IMR-90 (cell line): ENCODE data around the gene PSD2. TPM values are rescaled to one million over a fixed set of nuclear protein-coding genes. Genes with fewer than 3 reads are reported as not detected.

ENCODE experiments used
- ATAC-seq: fragments of 200-7000 bp; cut with Tn5 transposase; 2 replicates; pipeline ENCODE4 v1.9.1; 2020; ENCODE audit warnings: low read depth, mild to moderate bottlenecking, moderate library complexity
- BruUV-seq: library from RNA; stranded (reverse); fragments of 400-500 nt; replicated peaks from 2 replicates; lab custom pipeline; 2021; lab: Mats Ljungman, UMichigan
- CTCF ChIA-PET: fragments of 300-600 bp; formaldehyde crosslinking; extraction: SDS; loops from one replicate; lab custom pipeline; 2021; ENCODE audit warnings: antibody characterized with exemption; lab: Yijun Ruan, JAX
- POLR2A ChIA-PET: fragments of 300-600 bp; sonication (Branson Sonifier 250); formaldehyde crosslinking; loops from one replicate; lab custom pipeline; 2022; ENCODE audit warnings: antibody characterized with exemption; ENCODE audit not compliant: unreplicated experiment; lab: Charles Lee
- DNase-seq: peaks from one replicate; pipeline ENCODE4 v3.0.0; 2013
- H2AFZ ChIP-seq: replicated peaks from 2 replicates; pipeline ENCODE3; 2013; ENCODE audit warnings: low read length, mild to moderate bottlenecking; ENCODE audit not compliant: poor library complexity
- H2AK5ac ChIP-seq: 2 replicates; pipeline ENCODE4 v1.6.1; 2013; ENCODE audit warnings: low read depth, low read length, inconsistent platforms
- H2AK9ac ChIP-seq: replicated peaks from 2 replicates; pipeline ENCODE3; 2013; ENCODE audit warnings: mild to moderate bottlenecking, low read depth, low read length, moderate library complexity; ENCODE audit not compliant: poor library complexity
- H2BK120ac ChIP-seq: 2 replicates; pipeline ENCODE4 v1.6.1; 2013; ENCODE audit warnings: low read depth, low read length, inconsistent platforms
- H2BK15ac ChIP-seq: 3 replicates; pipeline ENCODE4 v1.6.1; 2013; ENCODE audit warnings: low read depth, low read length, inconsistent platforms
- H2BK20ac ChIP-seq: 2 replicates; pipeline ENCODE4 v1.6.1; 2013; ENCODE audit warnings: low read depth, mild to moderate bottlenecking, inconsistent platforms, low read length, moderate library complexity
- H2BK5ac ChIP-seq: 2 replicates; pipeline ENCODE4 v1.6.1; 2013; ENCODE audit warnings: mild to moderate bottlenecking, low read depth, low read length, inconsistent platforms; ENCODE audit not compliant: poor library complexity, severe bottlenecking
- H3K14ac ChIP-seq: replicated peaks from 2 replicates; pipeline ENCODE4 v1.6.1; 2013; ENCODE audit warnings: low read depth, low read length, inconsistent platforms
- H3K18ac ChIP-seq: 2 replicates; pipeline ENCODE4 v1.6.1; 2013; ENCODE audit warnings: low read depth, low read length, control low read depth
- H3K23ac ChIP-seq: 2 replicates; pipeline ENCODE4 v1.6.1; 2013; ENCODE audit warnings: low read depth, low read length, inconsistent platforms
- H3K27ac ChIP-seq: 2 replicates; pipeline ENCODE4 v1.5.1; 2013; ENCODE audit warnings: mild to moderate bottlenecking, control low read depth, low read length; ENCODE audit not compliant: insufficient read depth
- H3K27me3 ChIP-seq: 2 replicates; pipeline ENCODE4 v1.6.1; 2013; ENCODE audit warnings: low read length; ENCODE audit not compliant: control insufficient read depth, insufficient read depth
- H3K36me3 ChIP-seq: 2 replicates; pipeline ENCODE4 v1.6.1; 2013; ENCODE audit warnings: low read length, mixed read lengths; ENCODE audit not compliant: control insufficient read depth, insufficient read depth
- H3K4ac ChIP-seq: 2 replicates; pipeline ENCODE4 v1.6.1; 2013; ENCODE audit warnings: low read depth, low read length, inconsistent platforms
- H3K4me1 ChIP-seq: 2 replicates; pipeline ENCODE4 v1.6.1; 2013; ENCODE audit warnings: low read length, mixed read lengths; ENCODE audit not compliant: control insufficient read depth, insufficient read depth
- H3K4me2 ChIP-seq: 2 replicates; pipeline ENCODE4 v1.6.1; 2013; ENCODE audit warnings: low read depth, mild to moderate bottlenecking, control low read depth, low read length, moderate library complexity
- H3K4me3 ChIP-seq: 2 replicates; pipeline ENCODE4 v1.5.1; 2013; ENCODE audit warnings: low read depth, mild to moderate bottlenecking, control low read depth, low read length, moderate library complexity; ENCODE audit not compliant: insufficient read depth
- H3K56ac ChIP-seq: 2 replicates; pipeline ENCODE4 v1.6.1; 2013; ENCODE audit warnings: low read length, inconsistent platforms; ENCODE audit not compliant: insufficient read depth; ENCODE audit errors: extremely low read depth
- H3K79me1 ChIP-seq, 2 experiments: 2 replicates each; pipeline ENCODE4 v1.6.1; 2013; ENCODE audit warnings: low read length in 2 of 2, inconsistent platforms in 1 of 2, low read depth in 1 of 2
- H3K9ac ChIP-seq: 2 replicates; pipeline ENCODE4 v1.6.1; 2013; ENCODE audit warnings: low read depth, low read length, control low read depth
- H3K9me1 ChIP-seq: 2 replicates; pipeline ENCODE4 v1.6.1; 2013; ENCODE audit warnings: low read length, inconsistent platforms; ENCODE audit not compliant: insufficient read depth
- H3K9me3 ChIP-seq: 2 replicates; pipeline ENCODE4 v1.6.1; 2013; ENCODE audit warnings: low read length; ENCODE audit not compliant: control insufficient read depth, insufficient read depth
- H4K20me1 ChIP-seq: 2 replicates; pipeline ENCODE4 v1.6.1; 2013; ENCODE audit warnings: low read length, inconsistent platforms; ENCODE audit not compliant: insufficient read depth
- H4K5ac ChIP-seq: 2 replicates; pipeline ENCODE4 v1.6.1; 2013; ENCODE audit warnings: mild to moderate bottlenecking, low read depth, low read length, control low read depth
- H4K8ac ChIP-seq, 2 experiments: 2 replicates each; pipeline ENCODE4 v1.6.1; 2013; ENCODE audit warnings: low read depth in 2 of 2, low read length in 2 of 2, control low read depth in 1 of 2, inconsistent platforms in 1 of 2
- H4K91ac ChIP-seq: 2 replicates; pipeline ENCODE4 v1.6.1; 2013; ENCODE audit warnings: low read depth, low read length, inconsistent platforms; ENCODE audit not compliant: insufficient read depth
- BHLHE40 ChIP-seq: fragments of 150-350 bp; IDR thresholded peaks from 2 replicates; pipeline ENCODE4 v1.6.1; 2016; ENCODE audit warnings: mild to moderate bottlenecking, low read depth, low read length
- CEBPB ChIP-seq: IDR thresholded peaks from 2 replicates; pipeline ENCODE4 v1.6.1; 2012; ENCODE audit warnings: low read depth, low read length, improper control_type of control experiment
- CHD1 ChIP-seq: IDR thresholded peaks from 2 replicates; pipeline ENCODE4 v1.6.1; 2012; ENCODE audit warnings: low read depth, low read length, improper control_type of control experiment
- FOS ChIP-seq: fragments of 150-350 bp; IDR thresholded peaks from 2 replicates; pipeline ENCODE4 v1.6.1; 2016; ENCODE audit warnings: low read depth, low read length
- MAFK ChIP-seq: IDR thresholded peaks from 2 replicates; pipeline ENCODE4 v1.6.1; 2012; ENCODE audit warnings: low read depth, low read length, improper control_type of control experiment
- MAZ ChIP-seq: IDR thresholded peaks from 2 replicates; pipeline ENCODE4 v1.6.1; 2012; ENCODE audit warnings: low read depth, mild to moderate bottlenecking, low read length, improper control_type of control experiment, moderate library complexity, borderline replicate concordance
- MXI1 ChIP-seq: IDR thresholded peaks from 2 replicates; pipeline ENCODE4 v1.6.1; 2012; ENCODE audit warnings: low read depth, mild to moderate bottlenecking, low read length, moderate library complexity, borderline replicate concordance
- NFE2L2 ChIP-seq: fragments of 150-350 bp; IDR thresholded peaks from 2 replicates; pipeline ENCODE4 v1.6.1; 2016; ENCODE audit warnings: low read depth, mild to moderate bottlenecking, low read length
- POLR2A ChIP-seq: IDR thresholded peaks from 2 replicates; pipeline ENCODE4 v1.6.1; 2012; ENCODE audit warnings: mild to moderate bottlenecking, low read depth, low read length
- RAD21 ChIP-seq: IDR thresholded peaks from 2 replicates; pipeline ENCODE4 v1.6.1; 2012; ENCODE audit warnings: low read length, improper control_type of control experiment
- RCOR1 ChIP-seq: IDR thresholded peaks from 2 replicates; pipeline ENCODE4 v1.6.1; 2012; ENCODE audit warnings: mild to moderate bottlenecking, low read length, improper control_type of control experiment; ENCODE audit not compliant: insufficient replicate concordance
- RFX5 ChIP-seq: IDR thresholded peaks from 2 replicates; pipeline ENCODE4 v1.8.0; 2012; ENCODE audit warnings: low read depth, mild to moderate bottlenecking, low read length, moderate library complexity
- SMC3 ChIP-seq: fragments of 150-350 bp; IDR thresholded peaks from 2 replicates; pipeline ENCODE4 v1.6.1; 2016; ENCODE audit warnings: low read depth, mild to moderate bottlenecking, antibody characterized with exemption, low read length, moderate library complexity
- USF2 ChIP-seq: fragments of 150-350 bp; IDR thresholded peaks from 2 replicates; pipeline ENCODE4 v1.6.1; 2017; ENCODE audit warnings: mild to moderate bottlenecking, antibody characterized with exemption, low read length, low read depth
- WGBS, 2 experiments: methylation state at CpG; one replicate each; pipeline versions ENCODE4 v1.1.5 to v1.1.7; 2013; ENCODE audit warnings: missing lambda C conversion rate in 2 of 2; ENCODE audit not compliant: insufficient read length in 1 of 2; ENCODE audit errors: extremely low coverage in 2 of 2; 5-methylcytosine and 5-hydroxymethylcytosine counted together
- dilution Hi-C: fragments of 300-500 bp; cut with HindIII; formaldehyde crosslinking; loops from one replicate; pipeline ENCODE4 v1.14.3; 2018; ENCODE audit warnings: low sequenced_read_pairs; ENCODE audit not compliant: unreplicated experiment
- in situ Hi-C: fragments of 300-500 bp; cut with MboI; formaldehyde crosslinking; loops from 3 replicates; pipeline ENCODE4 v1.14.3; 2019; ENCODE audit warnings: low sequenced_read_pairs, inconsistent platforms, mixed read lengths
- intact Hi-C: fragments of 100-400 bp; cut with micrococcal nuclease; formaldehyde crosslinking; loops from 2 replicates; pipeline ENCODE4 v1.10.0; 2022
- polyA plus RNA-seq, 3 experiments: library from polyadenylated mRNA; depleted of rRNA; stranded (reverse); fragments of >200 nt; gene quantifications; 2 replicates each; pipeline ENCODE4 v1.2.3, GENCODE V29; 2012; ENCODE audit warnings: low replicate concordance in 1 of 3
- total RNA-seq: library from RNA; depleted of rRNA; stranded (reverse); fragments of >200 nt; gene quantifications from 2 replicates; pipeline ENCODE4 v1.2.3, GENCODE V29; 2012
- TF ChIP-seq, protein P1 (sequence below): conservative IDR thresholded peaks from 2 replicates; pipeline ENCODE4 v1.5.1; 2012; ENCODE audit warnings: mild to moderate bottlenecking, low read depth, low read length, improper control_type of control experiment
- TF ChIP-seq, protein P2 (sequence below): fragments of 150-350 bp; IDR thresholded peaks from 2 replicates; pipeline ENCODE4 v1.6.1; 2016; ENCODE audit warnings: low read depth, mild to moderate bottlenecking, low read length, moderate library complexity, borderline replicate concordance

PSD2 gene
- total and polyA plus RNA-seq, 2 of the 4 experiments (the other 2 are of a cell fraction) = 0.05 TPM; not detected in 1

DNA sequence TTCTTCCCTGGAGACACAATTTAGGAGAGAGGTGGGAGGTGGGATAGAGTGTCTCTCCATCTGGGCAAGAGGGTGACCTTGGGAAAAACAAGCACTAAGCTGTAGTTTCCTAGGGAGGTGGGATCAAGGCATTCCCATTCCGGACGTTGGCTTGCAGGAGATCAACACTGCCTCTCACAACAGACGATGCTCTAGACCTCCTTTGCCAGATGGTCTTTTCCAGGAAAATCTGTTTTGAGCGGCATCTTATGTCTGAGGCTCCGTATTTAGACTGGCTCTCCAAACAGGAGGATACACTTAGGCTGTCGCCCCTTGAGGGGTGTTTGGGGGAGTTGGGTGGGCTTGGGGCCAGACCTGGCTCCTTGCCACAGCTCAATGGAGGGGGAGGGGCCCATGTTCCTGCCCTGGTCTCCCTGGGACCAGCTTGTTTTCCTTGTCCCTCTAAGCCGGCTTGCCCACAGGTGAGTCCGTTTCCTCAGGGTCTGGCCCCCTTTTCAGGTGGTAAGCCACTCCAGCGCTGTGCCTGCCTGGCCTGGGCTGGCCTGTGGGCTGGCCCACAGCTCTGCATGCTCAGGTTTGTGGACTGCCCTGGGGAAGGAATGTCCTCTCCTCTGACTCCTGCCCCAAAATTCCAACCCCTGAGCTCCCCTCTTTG, 2.4 kb downstream of the PSD2 start:
- no peak overlapping the region for H3K4ac ChIP-seq
- H4K5ac ChIP-seq = no peak overlapping the region
- H3K36me3 ChIP-seq = no peaks in the 10 kb centered on the region
- POLR2A ChIA-PET = no interaction called here
- H2AK9ac ChIP-seq = no peak overlapping the region
- 30% methylated on average over 2 of the region's 9 CpGs; no CpG with 5 or more reads in 1 of the 2 experiments for WGBS, 2 experiments
- TF ChIP-seq CHD1 (no peak), CEBPB (no peak), FOS (no peak), BHLHE40 (no peak), SMC3 (no peak), MXI1 (no peak), NFE2L2 (no peak), RFX5 (no peak), MAFK (no peak), RAD21 (no peak), POLR2A (no peak), MAZ (no peak), RCOR1 (no peak), USF2 (no peak)
- TF ChIP-seq, protein P1, sequence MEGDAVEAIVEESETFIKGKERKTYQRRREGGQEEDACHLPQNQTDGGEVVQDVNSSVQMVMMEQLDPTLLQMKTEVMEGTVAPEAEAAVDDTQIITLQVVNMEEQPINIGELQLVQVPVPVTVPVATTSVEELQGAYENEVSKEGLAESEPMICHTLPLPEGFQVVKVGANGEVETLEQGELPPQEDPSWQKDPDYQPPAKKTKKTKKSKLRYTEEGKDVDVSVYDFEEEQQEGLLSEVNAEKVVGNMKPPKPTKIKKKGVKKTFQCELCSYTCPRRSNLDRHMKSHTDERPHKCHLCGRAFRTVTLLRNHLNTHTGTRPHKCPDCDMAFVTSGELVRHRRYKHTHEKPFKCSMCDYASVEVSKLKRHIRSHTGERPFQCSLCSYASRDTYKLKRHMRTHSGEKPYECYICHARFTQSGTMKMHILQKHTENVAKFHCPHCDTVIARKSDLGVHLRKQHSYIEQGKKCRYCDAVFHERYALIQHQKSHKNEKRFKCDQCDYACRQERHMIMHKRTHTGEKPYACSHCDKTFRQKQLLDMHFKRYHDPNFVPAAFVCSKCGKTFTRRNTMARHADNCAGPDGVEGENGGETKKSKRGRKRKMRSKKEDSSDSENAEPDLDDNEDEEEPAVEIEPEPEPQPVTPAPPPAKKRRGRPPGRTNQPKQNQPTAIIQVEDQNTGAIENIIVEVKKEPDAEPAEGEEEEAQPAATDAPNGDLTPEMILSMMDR = no peak
- TF ChIP-seq, protein P2, sequence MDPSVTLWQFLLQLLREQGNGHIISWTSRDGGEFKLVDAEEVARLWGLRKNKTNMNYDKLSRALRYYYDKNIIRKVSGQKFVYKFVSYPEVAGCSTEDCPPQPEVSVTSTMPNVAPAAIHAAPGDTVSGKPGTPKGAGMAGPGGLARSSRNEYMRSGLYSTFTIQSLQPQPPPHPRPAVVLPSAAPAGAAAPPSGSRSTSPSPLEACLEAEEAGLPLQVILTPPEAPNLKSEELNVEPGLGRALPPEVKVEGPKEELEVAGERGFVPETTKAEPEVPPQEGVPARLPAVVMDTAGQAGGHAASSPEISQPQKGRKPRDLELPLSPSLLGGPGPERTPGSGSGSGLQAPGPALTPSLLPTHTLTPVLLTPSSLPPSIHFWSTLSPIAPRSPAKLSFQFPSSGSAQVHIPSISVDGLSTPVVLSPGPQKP = no peak
- intact Hi-C loops = no loop called here
- no peak overlapping the region for H3K23ac ChIP-seq
- H3K4me3 ChIP-seq = no peak overlapping the region
- CTCF ChIA-PET = no interaction called here
- no peaks in the 10 kb centered on the region for H3K4me1 ChIP-seq
- no peak overlapping the region for H3K18ac ChIP-seq
- H3K4me2 ChIP-seq = no peak overlapping the region
- no peak overlapping the region for H2AFZ ChIP-seq
- H4K20me1 ChIP-seq = no peaks in the 10 kb centered on the region
- H2BK120ac ChIP-seq = no peak overlapping the region
- no peaks in the 10 kb centered on the region for H3K9me3 ChIP-seq
- no peak overlapping the region for H2BK20ac ChIP-seq
- no peak overlapping the region for H2BK15ac ChIP-seq
- no peak overlapping the region for H3K27ac ChIP-seq
- DNase-seq = no peak
- ATAC-seq = no peak
- H4K8ac ChIP-seq = no peak overlapping the region
- H4K91ac ChIP-seq = no peak overlapping the region
- peaks cover 91% of the 10 kb centered on the region for H3K27me3 ChIP-seq
- H3K9me1 ChIP-seq = no peaks in the 10 kb centered on the region
- H3K9ac ChIP-seq = no peak overlapping the region
- H3K79me1 ChIP-seq = no peaks in the 10 kb centered on the region
- H3K14ac ChIP-seq = no peak overlapping the region
- H2AK5ac ChIP-seq = no peak overlapping the region
- no peak overlapping the region for H2BK5ac ChIP-seq
- BruUV-seq = no TSS peak
- in situ Hi-C loops = loop anchor here (25.0 kb wide), 1 partner anchor 564 kb away; the partner anchor contains the start of gene SLC4A9
- dilution Hi-C loops = no loop called here
- no peak overlapping the region for H3K56ac ChIP-seq
